Mucosa of stomach (tissue), 1 donor: ENCODE results near the gene GGT7.
"Not testable (repeated sequence)": the region's sequence is repeated elsewhere in the genome, so short reads cannot be mapped to it uniquely, and the experiment has no call there.

Experiments used
- H3K27me3 ChIP-seq: one replicate; pipeline ENCODE4 v1.7.0; 2013; ENCODE audit warnings: mild to moderate bottlenecking, low read length; ENCODE audit not compliant: control insufficient read depth, insufficient read depth
- H3K36me3 ChIP-seq: one replicate; pipeline ENCODE4 v1.7.0; 2013; ENCODE audit warnings: low read length; ENCODE audit not compliant: control insufficient read depth, insufficient read depth
- H3K4me1 ChIP-seq: one replicate; pipeline ENCODE4 v1.7.0; 2013; ENCODE audit warnings: mild to moderate bottlenecking, low read length; ENCODE audit not compliant: control insufficient read depth, insufficient read depth
- H3K4me3 ChIP-seq: one replicate; pipeline ENCODE4 v1.7.0; 2013; ENCODE audit warnings: low read length
- H3K9ac ChIP-seq: one replicate; pipeline ENCODE4 v1.7.0; 2013; ENCODE audit warnings: mild to moderate bottlenecking, low read length, moderate library complexity
- H3K9me3 ChIP-seq: one replicate; pipeline ENCODE4 v1.7.0; 2013; ENCODE audit warnings: mild to moderate bottlenecking, low read length, moderate library complexity; ENCODE audit not compliant: control insufficient read depth
- donor health status: Pancreatic carcinoma.

The GGT7 gene

DNA sequence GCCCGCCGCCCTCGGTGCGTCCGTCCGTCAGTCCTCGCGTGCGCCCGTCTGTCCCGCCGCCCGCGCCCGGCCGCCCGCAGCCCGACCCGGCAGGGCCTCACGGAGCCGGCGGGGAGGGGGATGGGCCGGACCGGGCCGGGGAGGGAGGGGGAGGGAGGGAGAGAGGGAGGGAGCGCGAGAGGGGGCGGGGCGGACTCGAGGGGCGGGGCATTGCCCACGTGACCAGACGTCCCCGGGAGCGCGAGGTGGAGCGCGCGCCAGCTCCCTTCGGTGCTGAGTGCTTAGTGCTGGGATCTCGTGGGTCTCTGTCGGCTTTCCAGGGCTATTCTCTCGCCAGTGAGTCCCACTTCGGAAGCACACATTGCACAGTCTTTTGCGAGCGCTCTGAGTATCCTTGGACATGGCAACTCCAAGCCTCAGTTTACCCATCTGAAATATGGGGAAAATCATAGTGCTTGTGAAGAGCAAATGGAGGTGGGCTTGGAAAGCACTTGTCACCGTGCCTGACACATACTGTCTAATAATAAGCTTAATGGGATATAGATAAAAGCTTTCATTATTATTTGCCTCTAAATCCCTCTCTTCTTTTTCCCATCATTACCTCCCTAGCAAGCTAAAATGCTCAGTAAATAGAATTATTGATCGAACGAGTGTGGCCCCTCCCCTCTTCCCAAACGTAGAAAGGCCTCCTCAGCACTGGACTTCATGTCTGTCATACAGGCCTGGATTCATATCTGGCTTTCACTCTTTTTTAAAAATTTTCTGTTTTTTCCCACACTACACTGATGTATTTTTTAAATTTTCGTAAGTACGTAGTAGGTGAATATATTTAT is 46.9 kb downstream of the GGT7 start, which contains the start of gene NCOA6:
NCOA6 (minus strand) TSS at position 122 of the 833 bp plus-strand sequence. CDS start 43,296 bp downstream, outside the sequence.
- no peaks in the 10 kb centered on the region for H3K27me3 ChIP-seq
- H3K4me3 ChIP-seq, result peak within 1 kb of the TSS; percentile 97
- H3K36me3 ChIP-seq, result no peaks in the 10 kb centered on the region
- H3K9me3 ChIP-seq, result no peaks in the 10 kb centered on the region
- peaks cover 26% of the 10 kb centered on the region for H3K4me1 ChIP-seq
- peak within 1 kb of the TSS; percentile 90 for H3K9ac ChIP-seq

DNA sequence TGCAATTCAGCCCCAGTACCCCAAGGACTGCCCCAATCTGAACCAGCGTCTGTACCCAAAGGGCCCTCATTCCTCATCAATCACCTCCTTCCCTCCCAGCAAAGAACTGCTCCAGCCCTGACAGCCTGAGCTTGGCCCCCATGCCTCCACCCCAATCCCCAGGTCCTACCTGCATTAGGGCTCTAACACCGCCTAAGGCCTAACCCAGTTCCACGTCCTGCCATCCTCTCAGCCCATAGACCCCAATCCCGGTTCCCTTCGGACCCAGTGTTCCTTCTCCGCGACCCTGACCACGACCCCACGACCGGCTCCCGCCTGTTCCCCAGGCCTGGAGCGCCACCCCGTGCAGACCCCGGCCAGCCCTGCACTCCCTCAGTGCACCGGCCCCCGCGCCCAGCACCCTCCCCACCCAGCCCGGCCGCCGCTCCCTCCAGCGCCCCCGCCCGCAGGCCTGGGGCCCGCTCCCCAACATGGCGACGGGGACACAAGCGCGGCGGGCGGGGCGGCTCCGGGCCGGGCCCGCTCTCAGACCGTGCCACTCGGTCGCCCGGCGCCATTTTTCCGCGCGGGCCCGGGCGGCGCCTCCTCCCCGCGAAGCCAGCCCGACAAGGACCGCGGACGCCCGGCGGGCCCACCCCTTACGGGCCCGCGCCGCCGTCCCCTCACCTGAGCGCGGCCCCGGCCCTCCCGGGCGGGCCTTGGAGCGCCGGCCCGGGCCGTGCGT is 47.7 kb downstream of the GGT7 start:
- no peaks in the 10 kb centered on the region for H3K27me3 ChIP-seq
- peak overlapping the region; percentile 90 for H3K9ac ChIP-seq
- peak overlapping the region; percentile 97 for H3K4me3 ChIP-seq
- no peaks in the 10 kb centered on the region for H3K36me3 ChIP-seq
- H3K4me1 ChIP-seq, result peaks cover 30% of the 10 kb centered on the region
- no peaks in the 10 kb centered on the region for H3K9me3 ChIP-seq

DNA sequence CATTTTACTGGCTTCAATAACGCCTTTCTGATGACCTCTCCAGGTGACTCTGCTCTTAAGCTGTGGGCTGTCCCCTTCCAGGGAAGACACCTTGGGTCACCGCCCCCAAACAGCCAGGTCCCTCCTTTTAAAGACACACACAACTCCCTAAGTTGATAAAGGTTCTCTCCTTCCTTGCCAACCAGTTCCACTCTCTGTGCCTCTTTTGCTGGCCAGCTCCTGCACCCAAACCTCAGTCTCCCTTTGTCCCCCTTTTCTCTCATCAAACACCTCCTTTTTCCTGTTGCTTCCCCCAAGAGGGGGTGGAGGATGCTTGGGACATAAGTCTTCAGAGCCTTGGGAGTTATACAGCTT is 48.2 kb downstream of the GGT7 start:
- Histone ChIP-seq H3K9me3 (no peaks in the 10 kb centered on the region), H3K4me1 (peaks cover 31% of the 10 kb centered on the region), H3K4me3 (peak overlapping the region; percentile 97), H3K9ac (peak overlapping the region; percentile 90), H3K27me3 (no peaks in the 10 kb centered on the region), H3K36me3 (no peaks in the 10 kb centered on the region)

DNA sequence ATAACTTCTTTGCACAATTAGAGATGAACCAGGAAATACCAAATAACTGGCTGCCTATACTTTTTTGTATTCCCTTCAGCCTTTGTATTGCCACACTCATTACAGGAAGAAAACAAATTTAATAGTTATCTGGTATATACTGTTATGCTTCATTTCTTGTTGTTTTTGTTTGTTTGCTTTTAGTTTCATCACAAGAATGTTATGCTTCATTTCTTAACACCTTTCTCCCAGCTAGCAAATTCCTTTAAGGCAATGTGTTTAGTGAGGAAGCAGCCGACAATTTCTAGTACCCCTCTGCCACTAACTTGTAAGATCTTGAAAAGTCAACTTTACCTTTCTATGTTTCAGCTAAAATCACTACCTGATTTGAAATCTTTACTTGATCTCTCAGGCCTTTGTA is 48.6 kb downstream of the GGT7 start:
- peak overlapping the region; percentile 90 for H3K9ac ChIP-seq
- H3K36me3 ChIP-seq, result no peaks in the 10 kb centered on the region
- H3K9me3 ChIP-seq, result no peaks in the 10 kb centered on the region
- H3K27me3 ChIP-seq, result no peaks in the 10 kb centered on the region
- H3K4me3 ChIP-seq, result peak overlapping the region; percentile 97
- H3K4me1 ChIP-seq, result peaks cover 35% of the 10 kb centered on the region

DNA sequence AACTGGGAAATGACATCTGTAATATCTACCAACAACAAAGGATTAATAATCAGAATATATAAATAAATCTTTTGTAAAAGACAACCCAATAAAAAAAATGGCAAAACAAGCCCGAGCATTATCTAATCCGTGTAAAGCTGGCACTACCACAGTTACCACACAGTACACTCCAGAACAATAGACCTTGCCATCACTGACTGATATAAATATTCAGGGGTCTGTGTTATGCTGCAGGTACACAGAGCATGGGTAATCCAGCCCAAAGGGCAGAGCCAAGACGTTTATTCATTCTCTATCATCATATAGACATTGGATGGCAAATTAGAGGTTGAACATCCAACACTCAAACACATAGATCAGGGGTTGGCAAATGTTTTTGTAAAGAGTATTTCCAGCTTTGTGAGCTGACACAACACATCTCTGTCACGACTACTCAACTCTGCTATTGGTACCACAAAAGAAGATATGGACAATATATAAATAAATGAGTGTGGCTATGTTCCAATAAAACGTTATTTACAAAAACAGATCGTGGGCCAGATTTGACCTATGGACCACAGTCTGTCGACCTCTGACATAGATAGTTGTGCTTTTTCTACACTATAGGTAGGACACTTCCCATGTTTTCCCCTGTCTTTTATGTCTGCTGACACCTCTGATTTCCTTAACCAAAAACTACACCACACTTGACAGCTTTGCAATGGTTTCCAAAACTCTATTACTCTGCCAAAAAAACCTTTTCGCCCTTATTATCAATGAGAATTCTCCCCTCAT is 51.7 kb downstream of the GGT7 start:
- H3K9ac ChIP-seq, result no peak overlapping the region
- H3K9me3 ChIP-seq, result no peaks in the 10 kb centered on the region
- no peaks in the 10 kb centered on the region for H3K27me3 ChIP-seq
- peaks cover 41% of the 10 kb centered on the region for H3K4me1 ChIP-seq
- H3K36me3 ChIP-seq, result no peaks in the 10 kb centered on the region
- H3K4me3 ChIP-seq, result no peak overlapping the region

DNA sequence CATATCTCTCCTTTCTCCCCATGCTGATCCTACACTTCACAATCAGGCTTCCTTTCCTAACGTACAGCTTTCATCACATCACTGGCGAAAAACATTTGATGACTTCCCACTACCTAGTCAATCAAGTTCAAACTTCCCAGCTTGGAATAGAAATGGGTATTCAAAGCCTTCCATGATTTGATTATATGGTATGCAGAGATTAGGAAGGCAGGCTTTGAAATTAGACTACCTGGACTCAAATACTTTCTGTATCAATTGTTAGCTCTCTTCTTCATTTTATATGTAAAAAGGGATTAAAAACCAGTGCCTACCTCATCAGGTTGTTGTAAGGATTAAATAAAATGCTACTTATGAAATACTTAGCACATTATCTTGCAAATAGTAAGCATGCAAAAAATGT is 54.9 kb downstream of the GGT7 start:
- H3K4me3 ChIP-seq, result no peak overlapping the region
- H3K36me3 ChIP-seq, result no peaks in the 10 kb centered on the region
- no peaks in the 10 kb centered on the region for H3K27me3 ChIP-seq
- H3K4me1 ChIP-seq, result peaks cover 34% of the 10 kb centered on the region
- H3K9me3 ChIP-seq, result no peaks in the 10 kb centered on the region
- no peak overlapping the region for H3K9ac ChIP-seq

DNA sequence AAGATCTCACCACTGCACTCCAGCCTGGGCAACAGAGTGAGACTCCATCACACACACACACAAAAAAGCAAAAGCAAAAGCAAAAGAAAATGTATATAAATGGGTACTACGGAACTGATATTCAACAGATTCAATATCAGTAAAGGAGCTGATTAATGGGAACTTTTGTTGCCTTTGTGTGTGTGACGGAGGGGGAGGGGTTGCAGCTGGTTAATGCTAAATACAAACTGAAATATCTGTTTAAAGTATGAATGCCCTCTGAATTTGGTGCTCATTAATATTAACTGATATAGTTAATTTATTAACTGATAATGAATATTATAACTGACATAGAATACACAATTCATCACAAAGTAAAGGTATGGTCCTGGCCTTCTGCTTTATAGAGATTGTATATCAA is 55.6 kb downstream of the GGT7 start:
- Histone ChIP-seq H3K4me1 (peaks cover 29% of the 10 kb centered on the region), H3K27me3 (no peaks in the 10 kb centered on the region), H3K9me3 (no peaks in the 10 kb centered on the region), H3K36me3 (no peaks in the 10 kb centered on the region), H3K9ac (no peak overlapping the region), H3K4me3 (no peak overlapping the region)

DNA sequence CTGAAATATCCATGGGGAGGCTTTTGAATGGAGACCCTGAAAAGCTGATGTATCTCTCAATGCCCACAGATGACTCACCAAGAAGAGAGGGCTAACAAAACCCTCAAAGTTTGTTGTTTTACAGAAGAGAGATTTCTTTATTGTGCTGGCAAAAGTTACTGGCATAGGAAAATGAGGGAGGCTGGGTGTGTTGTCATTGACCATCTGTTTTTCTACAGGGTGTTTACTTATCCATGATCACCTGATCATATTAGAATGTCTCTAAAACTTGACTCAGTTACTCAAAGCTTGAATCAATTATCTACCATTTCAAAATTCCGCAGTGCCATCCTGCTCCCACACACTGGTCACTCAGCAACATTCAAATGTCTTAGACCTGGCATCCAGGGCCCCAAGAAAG is 57.0 kb downstream of the GGT7 start:
- H3K27me3 ChIP-seq, result no peaks in the 10 kb centered on the region
- no peak overlapping the region for H3K4me3 ChIP-seq
- no peak overlapping the region for H3K9ac ChIP-seq
- H3K4me1 ChIP-seq, result peaks cover 20% of the 10 kb centered on the region
- H3K9me3 ChIP-seq, result no peaks in the 10 kb centered on the region
- H3K36me3 ChIP-seq, result no peaks in the 10 kb centered on the region

DNA sequence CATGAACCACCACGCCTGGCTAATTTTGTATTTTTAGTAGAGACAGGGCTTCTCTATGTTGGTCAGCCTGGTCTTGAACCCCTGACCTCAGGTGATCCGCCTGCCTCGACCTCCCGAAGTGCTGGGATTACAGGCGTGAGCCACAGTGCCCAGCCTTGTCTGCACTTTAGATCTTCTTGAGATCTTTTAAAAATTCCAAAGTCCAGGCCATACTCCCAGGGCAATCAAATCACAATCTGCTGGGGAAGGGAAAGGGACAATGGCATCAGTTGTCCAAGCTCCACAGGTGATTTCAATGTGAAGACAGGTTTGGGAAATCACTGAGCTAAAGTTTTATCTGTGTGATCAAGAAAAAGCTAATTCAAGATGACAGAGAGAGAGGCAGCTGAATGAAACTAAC is 64.1 kb downstream of the GGT7 start:
- no peak overlapping the region for H3K9ac ChIP-seq
- H3K4me3 ChIP-seq, result no peak overlapping the region

DNA sequence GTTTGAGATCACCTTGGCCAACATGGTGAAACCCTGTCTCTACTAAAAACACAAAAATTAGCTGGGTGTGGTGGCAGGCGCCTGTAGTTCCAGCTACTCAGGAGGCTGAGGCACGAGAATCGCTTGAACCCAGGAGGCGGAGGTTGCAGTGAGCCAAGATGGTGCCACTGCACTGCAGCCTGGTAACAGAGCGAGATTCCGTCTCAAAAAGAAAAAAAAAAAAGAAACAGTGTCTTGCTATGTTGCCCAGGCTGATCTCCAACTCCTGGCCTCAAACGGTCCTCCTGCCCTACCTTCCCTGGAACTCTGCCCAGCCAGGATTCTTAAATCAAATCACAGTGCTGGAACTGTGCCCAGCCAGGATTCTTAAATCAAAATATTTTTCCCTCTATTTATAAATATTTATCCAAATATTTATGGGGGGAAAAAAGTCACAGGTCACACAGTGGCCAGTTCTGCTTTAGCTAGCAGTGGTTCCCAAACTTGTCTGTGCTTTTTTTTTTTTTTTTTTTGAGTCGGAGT is 64.7 kb downstream of the GGT7 start:
- not testable (repeated sequence) for H3K4me1 ChIP-seq, H3K9ac ChIP-seq, H3K27me3 ChIP-seq, H3K36me3 ChIP-seq, H3K9me3 ChIP-seq, H3K4me3 ChIP-seq

More for the DNA sequence above, 64.1 kb downstream of the GGT7 start:
- no peaks in the 10 kb centered on the region for H3K4me1 ChIP-seq
- H3K27me3 ChIP-seq, result no peaks in the 10 kb centered on the region
- no peaks in the 10 kb centered on the region for H3K36me3 ChIP-seq
- H3K9me3 ChIP-seq, result no peaks in the 10 kb centered on the region

DNA sequence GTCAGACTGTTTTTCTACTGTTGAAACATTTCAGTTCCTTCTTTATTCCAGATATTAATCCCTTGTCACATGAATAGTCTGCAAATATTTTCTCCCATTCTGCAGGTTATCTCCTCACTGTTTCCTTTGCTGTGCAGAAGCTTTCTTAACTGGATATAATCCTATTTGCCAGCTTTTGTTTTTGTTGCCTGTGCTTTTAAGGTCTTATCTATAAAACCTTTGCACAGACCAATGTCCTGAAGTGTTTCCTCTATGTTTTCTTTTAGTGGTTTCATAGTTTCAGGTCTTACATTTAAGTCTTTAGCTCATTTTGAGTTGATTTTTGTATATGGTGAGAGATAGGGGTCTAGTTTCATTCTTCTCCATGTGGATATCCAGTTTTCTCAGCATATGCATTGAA is 66.4 kb downstream of the GGT7 start:
- Histone ChIP-seq H3K36me3 (no peaks in the 10 kb centered on the region), H3K27me3 (no peaks in the 10 kb centered on the region), H3K9ac (no peak overlapping the region), H3K9me3 (no peaks in the 10 kb centered on the region), H3K4me3 (no peak overlapping the region), H3K4me1 (no peaks in the 10 kb centered on the region)

DNA sequence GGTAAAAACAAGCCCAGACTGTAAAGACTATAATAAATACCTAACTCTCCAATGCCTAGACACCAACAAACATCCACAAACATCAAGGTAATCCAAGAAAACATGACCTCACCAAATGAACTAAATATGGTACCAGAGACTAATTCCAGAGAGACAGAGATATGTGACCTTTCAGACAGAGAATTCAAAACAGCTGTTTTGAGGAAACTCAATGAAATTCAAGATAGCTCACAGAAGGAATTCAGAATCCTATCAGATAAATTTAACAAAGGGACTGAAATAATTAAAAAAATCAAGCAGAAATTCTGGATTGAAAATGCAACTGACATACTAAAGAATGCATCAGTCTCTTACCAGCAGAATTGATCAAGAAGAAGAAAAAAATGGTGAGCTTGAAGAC is 73.8 kb downstream of the GGT7 start:
- Histone ChIP-seq H3K27me3 (no peaks in the 10 kb centered on the region), H3K9ac (no peak overlapping the region), H3K9me3 (no peaks in the 10 kb centered on the region), H3K36me3 (no peaks in the 10 kb centered on the region), H3K4me3 (no peak overlapping the region), H3K4me1 (no peaks in the 10 kb centered on the region)
